HK-2 (cell line): ENCODE data around the gene MEGF6.

ENCODE experiments used
- DNase-seq: peaks from one replicate; pipeline ENCODE4 v3.0.0-alpha.2; 2018; ENCODE audit not compliant: unreplicated experiment

MEGF6 gene

DNA sequence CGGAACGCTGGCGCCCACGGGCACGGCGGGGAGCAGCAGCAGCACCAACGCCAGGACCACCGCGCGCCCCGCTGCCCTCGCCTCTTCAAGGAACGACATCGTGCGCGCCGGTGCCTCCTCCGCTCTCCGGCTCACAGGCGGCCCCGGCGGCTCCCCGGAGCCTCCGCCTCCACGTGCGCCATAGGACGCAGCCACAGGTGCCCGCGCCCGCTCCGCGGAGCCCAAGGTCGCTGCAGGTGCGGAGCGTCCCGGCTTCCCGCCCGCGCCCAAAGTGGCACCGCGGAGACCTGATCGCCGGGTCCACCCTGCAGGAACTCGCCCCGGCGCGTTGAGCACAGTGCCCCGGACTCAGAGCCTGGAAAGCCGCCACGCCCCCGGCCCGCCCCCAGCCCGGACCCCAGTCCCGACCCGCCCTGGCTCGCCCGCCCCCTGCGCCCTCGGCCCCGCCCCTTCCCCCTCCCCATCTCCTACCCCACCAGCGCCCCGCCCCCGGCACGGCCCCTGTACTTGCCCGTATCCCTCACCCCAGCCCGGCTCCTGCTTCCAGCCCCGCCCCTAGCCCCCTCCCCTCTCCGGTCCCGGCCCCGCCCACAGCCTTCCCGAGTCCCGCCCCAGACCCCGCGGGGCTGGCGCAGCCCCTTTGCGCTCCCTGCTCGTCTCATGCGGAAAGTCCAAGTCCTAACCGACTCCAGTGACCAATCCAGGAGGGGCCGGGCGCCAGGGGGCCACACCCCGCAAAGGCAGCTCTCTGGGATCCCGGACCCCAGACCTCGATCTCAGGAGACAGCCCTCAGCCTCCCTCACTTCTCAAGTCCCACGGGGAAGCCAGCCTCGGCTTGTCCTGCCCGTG is at the start of gene MEGF6:
TSS of gene MEGF6 (minus strand) at position 339 of the 850 bp plus-strand sequence. CDS start at position 99, 240 bp downstream.
- peak; percentile 24 for DNase-seq

DNA sequence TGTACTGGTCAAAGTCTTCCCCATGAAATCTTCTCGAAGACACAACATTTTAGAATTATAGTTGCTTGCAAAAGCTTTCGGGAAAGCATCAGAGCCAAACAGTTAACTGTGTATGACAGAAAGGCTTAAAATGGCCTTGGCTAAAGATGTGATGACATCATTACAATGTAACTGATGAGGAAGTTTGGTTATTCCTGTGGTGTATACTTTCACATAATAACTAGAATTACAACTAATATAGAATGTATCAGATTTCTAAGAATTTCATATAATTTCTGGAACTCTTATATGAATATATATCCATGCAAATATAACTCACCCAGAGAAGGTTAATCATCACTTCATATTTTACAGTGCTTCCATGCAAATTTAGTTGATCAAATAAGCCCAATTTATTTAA is 49.4 kb upstream of the MEGF6 start:
- no peak for DNase-seq

DNA sequence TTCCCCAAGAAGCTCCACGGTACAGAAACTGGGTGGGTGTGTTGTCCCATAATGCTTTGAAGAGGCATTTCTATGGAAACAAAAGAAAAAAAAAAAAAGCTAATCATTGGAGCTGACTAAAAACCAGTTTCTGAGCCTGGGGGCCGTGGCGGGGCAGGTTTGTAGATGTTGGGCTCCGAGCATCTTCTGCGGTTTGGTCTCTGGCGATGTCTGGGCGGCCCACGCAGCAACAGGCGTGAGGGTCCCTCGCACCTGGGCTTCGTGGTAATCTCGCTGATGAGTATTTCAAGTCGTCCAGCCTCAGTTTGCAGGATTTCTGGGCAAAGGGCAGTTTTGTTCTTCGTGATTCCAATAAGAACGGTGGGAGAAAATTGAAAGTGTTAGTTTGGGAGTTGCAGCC is 47.8 kb upstream of the MEGF6 start:
- DNase-seq = no peak

- DNase-seq = no peak
Observed at GRCh38 chr1:3658231-3658615, 46.9 kb upstream of the MEGF6 start.

DNA sequence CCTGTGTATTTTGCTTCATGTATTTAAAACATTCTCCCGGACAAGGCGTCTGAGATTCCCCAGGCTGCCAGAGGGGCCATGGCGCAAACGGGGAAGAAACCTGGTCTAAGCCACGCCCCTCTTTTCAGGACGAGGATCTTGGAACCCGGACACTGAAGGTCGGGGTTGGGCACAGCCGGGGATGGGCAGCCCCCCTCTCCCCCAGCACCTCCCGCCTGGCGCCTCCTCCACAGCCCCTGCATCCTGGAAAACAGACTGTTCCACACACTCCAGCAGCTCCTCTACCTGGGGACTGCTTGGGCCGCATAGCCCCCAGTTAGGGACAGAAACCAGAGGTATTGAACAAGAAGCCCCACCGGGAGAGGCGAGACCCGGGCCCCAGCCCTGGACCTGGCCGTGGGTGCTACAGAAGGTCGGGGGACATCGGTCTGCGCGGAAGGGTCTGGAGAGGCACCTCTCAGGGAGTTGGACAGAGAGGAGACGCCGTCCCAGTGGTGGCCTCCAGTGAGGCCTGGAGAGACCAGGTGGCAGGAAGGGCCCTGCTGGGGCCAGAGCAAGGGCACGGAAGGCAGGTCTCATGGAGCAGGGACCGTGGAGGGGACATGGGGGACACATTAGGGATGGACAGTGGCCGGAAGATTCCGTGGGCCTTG is 46.4 kb upstream of the MEGF6 start:
- DNase-seq = no peak

DNA sequence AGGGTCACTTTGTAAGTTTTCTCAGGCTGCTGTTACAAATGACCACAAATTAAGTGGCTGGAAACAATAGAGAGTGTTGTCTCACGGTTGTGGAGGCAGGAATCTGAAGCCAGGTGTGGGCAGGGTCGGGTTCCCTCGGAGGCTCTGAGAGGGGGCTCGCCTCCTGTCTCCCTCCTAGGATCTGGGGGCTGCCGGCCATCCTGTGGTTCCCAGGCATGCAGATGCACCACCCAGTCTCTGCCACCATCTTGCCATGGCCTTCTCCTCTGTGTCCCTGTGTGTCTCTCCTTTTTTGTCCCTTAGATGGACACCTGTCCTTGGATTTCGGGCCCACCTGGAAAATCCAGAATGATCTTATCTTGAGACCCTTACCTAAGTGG is 45.8 kb upstream of the MEGF6 start:
- no peak for DNase-seq

GRCh38 chr1:3656450-3657095 is 45.3 kb upstream of the MEGF6 start:
- DNase-seq = no peak

- no peak for DNase-seq
Observed at GRCh38 chr1:3654549-3655281, 43.4 kb upstream of the MEGF6 start.

DNA sequence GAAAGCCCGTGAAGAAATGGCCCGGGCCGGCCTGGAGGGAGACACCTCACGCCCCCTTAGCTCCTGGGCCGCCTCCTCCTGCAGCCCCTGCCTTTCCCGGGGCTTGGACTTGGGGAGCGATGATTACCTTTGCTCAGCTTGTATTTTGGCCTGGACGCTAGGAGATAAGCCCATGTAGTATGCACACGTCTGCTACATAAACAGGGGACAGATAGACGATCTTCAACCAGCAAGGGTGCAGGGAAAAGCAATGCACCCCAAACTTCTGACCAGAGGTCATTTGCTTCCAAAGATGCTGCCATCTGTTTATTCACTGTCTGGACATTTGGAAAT is 41.9 kb upstream of the MEGF6 start:
- DNase-seq = no peak

GRCh38 chr1:3652548-3653285 is 41.4 kb upstream of the MEGF6 start:
- DNase-seq = no peak

- DNase-seq = no peak
Observed at GRCh38 chr1:3651930-3652547, 40.7 kb upstream of the MEGF6 start, which contains the start of gene TP73. TSS of gene TP73 (plus strand) at chr1:3652516. CDS start at chr1:3682366, 29,850 bp downstream.

DNA sequence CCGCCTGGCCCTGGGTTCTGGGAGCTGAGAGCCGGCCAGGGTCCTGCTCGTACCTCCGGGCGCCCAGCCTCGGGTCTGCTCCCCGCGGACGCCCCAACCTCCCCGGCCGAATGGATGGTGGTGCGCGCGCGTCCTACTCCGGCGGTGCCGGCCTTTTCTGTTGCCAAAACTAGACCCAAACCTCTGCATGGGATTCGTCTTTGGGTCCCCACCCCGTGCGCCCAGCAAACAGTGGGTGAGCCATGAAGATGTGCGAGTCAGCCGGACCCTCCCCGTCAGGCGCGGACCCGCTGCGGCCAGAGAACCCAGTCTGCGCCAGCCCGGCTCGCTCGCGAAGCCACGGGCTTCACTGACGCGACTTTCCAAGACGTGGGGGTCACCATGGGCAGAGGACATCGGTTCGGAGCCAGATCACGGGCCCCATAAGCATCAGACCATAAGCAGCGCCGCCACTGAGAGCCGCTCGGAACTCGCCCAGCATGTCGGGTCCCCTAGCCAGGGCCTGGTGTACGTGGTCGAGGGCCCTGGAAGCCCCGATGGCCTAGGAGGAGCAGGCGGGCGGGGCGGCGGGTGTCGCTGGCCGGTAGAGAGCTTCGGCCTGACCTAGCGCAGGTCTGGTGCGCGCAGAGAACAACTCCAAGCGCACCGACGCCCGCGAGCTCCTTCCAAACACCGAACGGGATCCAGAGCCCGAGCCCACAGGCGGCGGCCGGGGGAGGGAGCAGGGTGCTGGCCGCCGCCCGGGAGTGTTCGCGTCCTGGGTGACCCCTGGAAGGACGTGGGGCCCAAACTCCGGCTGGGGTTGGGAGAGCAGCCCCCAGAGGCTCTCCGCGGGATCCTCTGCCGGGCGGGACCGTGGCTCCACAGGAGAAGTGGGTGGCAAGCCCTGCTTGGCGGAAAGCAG is 40.0 kb upstream of the MEGF6 start:
- no peak for DNase-seq

GRCh38 chr1:3650248-3651025 is 39.1 kb upstream of the MEGF6 start:
- no peak for DNase-seq

DNA sequence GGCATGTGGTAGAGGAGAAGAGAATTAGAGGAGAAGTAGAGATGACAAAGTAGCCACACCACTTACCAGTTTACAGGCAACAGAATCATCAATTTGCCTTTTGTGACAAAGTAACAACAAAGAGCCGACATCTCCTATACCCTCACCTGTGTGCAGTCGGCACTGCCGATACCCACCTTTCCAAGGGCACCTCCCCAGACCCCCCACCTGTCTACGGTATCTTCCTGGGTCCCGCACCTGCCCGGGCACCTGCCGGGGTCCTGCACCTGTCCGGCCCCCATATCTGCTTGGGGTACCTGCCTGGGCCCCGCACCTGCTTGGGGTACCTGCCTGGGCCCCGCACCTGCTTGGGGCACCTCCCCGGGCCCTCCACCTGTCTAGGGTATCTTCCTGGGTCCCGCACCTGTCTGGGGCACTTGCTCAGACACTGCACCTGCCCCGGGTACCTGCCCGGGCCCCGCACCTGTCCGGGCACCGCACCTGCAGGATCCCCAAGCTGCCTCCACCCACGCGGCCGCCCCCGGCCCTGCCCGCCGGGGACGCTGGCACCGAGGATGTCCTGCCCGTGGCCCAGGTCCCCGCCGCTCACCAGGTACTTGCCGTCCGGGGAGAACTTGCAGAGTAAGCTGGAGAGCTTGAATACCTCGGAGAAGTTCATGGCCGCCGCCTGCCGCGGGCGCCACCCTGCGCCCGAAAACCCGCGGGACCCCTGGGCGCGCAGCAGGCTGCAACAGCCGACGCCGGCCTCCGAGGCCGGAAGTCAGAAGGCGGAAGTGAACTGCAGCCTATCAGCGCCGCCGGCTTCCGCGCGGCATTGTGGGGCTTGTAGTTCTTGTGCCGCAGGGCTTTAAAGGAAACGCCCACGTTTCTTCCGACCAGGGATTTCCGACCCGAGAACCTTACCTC is 38.3 kb upstream of the MEGF6 start, which contains the start of gene WRAP73:
TSS of gene WRAP73 (minus strand) at position 762 of the 906 bp plus-strand sequence. CDS start at position 658, 104 bp downstream.
- DNase-seq = peak; percentile 88

DNA sequence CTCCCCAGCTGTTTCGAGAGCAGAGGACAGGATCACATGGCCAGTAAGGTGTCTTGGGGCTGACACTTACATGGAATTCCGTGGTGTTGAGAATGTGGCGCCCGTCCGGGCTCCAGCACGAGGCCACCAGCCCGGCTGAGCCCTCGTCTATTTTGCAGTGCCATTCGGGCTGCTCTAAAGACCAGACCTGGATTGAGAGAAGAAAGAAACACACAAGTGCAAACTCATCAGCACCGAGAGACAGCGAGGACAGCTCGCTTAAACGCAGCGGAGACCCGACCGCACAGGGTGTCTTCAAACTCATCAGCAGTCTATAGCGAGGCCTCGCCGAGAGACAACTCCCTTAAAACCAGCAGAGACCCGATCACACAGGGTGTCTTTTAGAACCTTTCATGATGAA is 35.3 kb upstream of the MEGF6 start:
- no peak for DNase-seq

DNA sequence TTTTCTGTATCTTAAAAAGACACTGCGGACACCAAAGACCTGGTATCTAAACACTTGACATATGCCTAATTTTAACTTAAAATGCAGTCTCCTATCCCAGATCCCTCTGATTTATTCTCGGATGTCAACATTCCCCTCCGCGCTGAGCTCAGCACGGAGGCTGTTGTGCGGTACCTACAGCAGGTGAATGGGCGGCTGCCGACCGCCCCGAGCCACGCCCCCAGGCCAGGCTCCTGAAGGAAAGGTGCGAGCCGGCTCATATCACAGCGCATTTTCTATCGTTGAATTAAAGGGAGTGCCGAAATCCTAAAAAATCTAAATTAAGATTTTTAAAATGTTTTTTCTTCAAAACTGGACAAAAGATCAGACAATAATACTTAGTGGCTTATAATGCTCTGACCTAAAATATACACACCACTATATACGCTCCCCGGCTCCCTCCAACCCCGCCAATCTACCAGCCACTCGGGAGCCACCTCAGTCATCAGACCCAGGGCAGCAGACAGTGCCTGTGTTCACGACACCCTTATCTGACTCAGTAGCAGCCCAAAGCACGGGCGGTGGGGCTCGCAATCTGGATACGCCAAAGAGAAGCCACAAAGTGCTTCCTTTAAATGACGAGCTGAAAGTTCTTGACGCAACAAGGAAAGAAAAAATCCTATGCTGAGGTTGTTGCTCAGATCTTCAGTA is 34.5 kb upstream of the MEGF6 start:
- no peak for DNase-seq

DNA sequence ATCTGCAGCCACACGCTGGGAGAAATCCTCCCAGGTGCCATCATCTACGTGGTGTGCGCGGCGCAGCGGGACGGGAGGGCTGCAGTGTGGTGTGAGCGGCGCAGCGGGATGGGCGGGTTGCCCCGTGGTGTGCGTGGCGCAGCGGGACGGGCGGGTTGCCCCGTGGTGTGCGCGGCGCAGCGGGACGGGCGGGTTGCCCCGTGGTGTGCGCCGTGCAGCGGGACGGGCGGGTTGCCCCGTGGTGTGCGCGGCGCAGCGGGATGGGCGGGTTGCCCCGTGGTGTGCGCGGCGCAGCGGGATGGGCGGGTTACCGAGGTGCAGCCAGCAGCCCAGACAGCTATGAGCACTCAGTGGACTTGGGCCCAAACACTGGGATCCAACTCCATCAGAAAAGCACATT is 33.9 kb upstream of the MEGF6 start:
- no peak for DNase-seq
